H1 (cell line): ENCODE data around the gene RBCK1.
"Not testable (repeated sequence)": the region's sequence is repeated elsewhere in the genome, so short reads cannot be mapped to it uniquely, and the experiment has no call there.

Experiments used
- EZH2 ChIP-seq: fragments of 200-600 bp; sonication (generic); IDR thresholded peaks from 2 replicates; pipeline ENCODE4 v1.7.1; 2012; ENCODE audit warnings: low read depth, mild to moderate bottlenecking, moderate library complexity, low read length, inconsistent platforms; ENCODE audit not compliant: severe bottlenecking
- SUZ12 ChIP-seq: fragments of 200-600 bp; sonication (generic); IDR thresholded peaks from 2 replicates; pipeline ENCODE4 v1.6.1; 2012; ENCODE audit warnings: mild to moderate bottlenecking, inconsistent platforms, low read length, moderate library complexity, mixed read lengths

DNA sequence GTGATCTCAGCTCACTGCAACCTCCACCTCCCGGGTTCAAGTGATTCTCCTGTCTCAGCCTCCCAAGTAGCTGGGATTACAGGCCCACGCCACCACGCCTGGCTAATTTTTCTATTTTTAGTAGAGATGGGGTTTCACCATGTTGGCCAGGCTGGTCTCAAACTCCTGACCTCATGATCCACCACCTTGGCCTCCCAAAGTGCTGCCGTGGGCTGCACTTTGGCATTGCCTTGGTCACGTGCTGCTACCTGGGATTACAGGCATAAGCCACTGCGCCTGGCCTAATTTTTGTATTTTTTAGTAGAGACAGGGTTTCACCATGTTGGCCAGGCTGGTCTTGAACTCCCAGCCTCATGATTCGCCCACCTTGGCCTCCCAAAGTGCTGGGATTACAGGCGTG lies 21.5 kb upstream of the RBCK1 start:
- not testable (repeated sequence) for TF ChIP-seq EZH2, SUZ12
